ENCODE results near the gene SEMA4A. TPM values are rescaled to one million over a fixed set of nuclear protein-coding genes. Genes with fewer than 3 reads are reported as not detected.
A peak's percentile ranks its signal among the peaks of the same experiment; 100 is the strongest.

Gene SEMA4A
- polyA plus RNA-seq, 1 of the 3 experiments (the other 2 are of a cell fraction): 1.3 TPM

GRCh38 chr1:156121457-156121856, 31.9 kb upstream of the SEMA4A start:
- ChIA-PET CTCF (interaction anchor here (0.7 to 40.5 kb wide), 4 partner anchors 9 to 131 kb away, joined by 3 to 1559 read pairs (median 69); partner anchors contain the start of gene MEX3A), POLR2A (no interaction called here)
- H2AFZ ChIP-seq (ENCODE audit: low read depth): no peak overlapping the region
- peaks cover 87% of the 10 kb centered on the region for H3F3A ChIP-seq (replicated peaks; ENCODE audit: insufficient read depth)
- no peaks in the 10 kb centered on the region for H3K9me3 ChIP-seq
- H3K9ac ChIP-seq: peak overlapping the region; percentile 97; the same call in 1 of the 2 replicates
- H3K79me2 ChIP-seq (ENCODE audit: insufficient read depth): peaks cover 95% of the 10 kb centered on the region
- H3K9me2 ChIP-seq: no peaks in the 10 kb centered on the region
- H3K4me3 ChIP-seq (ENCODE audit: low read depth in 2 of 2, low read length in 1 of 2): peak overlapping the region in 1 of 2 experiments; percentile 94; a peak in 2 of 4 replicates
- peak overlapping the region; percentile 98 to 100 for H3K27ac ChIP-seq (ENCODE audit: low read depth in 2 of 2, low read length in 1 of 2)
- peaks cover 83% of the 10 kb centered on the region for H4K20me1 ChIP-seq (ENCODE audit: insufficient read depth)
- H3K4me1 ChIP-seq (ENCODE audit: control insufficient read depth in 1 of 2, insufficient read depth in 2 of 2, low read depth in 1 of 2, low read length in 1 of 2): peaks cover 69 to 72% of the 10 kb centered on the region in 2 experiments
- H3K4me2 ChIP-seq: peak overlapping the region; percentile 95
- WGBS (ENCODE audit: low lambda C conversion rate): 74% methylated on average over 3 of the region's 4 CpGs
- H3K27me3 ChIP-seq (ENCODE audit: insufficient read depth): no peaks in the 10 kb centered on the region
- DNase-seq: no peak
- no peak for TF ChIP-seq RCOR1 (IDR thresholded peaks at IDR 0.05; ENCODE audit: low read length)
- no peak; the same call in 1 of the 2 replicates for TF ChIP-seq POLR2AphosphoS5 (IDR thresholded peaks at IDR 0.05; ENCODE audit: low read depth, low read length)
- no peak for TF ChIP-seq RXRA (IDR thresholded peaks at IDR 0.05; ENCODE audit: borderline replicate concordance, low read depth)
- TF ChIP-seq ELF1 (IDR thresholded peaks at IDR 0.05): no peak
- TF ChIP-seq, protein P1, sequence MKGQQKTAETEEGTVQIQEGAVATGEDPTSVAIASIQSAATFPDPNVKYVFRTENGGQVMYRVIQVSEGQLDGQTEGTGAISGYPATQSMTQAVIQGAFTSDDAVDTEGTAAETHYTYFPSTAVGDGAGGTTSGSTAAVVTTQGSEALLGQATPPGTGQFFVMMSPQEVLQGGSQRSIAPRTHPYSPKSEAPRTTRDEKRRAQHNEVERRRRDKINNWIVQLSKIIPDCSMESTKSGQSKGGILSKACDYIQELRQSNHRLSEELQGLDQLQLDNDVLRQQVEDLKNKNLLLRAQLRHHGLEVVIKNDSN (IDR thresholded peaks at IDR 0.05; ENCODE audit: borderline replicate concordance, low read depth): no peak
- TF ChIP-seq CHD2 (IDR thresholded peaks at IDR 0.05; ENCODE audit: low read length, partially characterized antibody): no peak
- TF ChIP-seq, protein P2, sequence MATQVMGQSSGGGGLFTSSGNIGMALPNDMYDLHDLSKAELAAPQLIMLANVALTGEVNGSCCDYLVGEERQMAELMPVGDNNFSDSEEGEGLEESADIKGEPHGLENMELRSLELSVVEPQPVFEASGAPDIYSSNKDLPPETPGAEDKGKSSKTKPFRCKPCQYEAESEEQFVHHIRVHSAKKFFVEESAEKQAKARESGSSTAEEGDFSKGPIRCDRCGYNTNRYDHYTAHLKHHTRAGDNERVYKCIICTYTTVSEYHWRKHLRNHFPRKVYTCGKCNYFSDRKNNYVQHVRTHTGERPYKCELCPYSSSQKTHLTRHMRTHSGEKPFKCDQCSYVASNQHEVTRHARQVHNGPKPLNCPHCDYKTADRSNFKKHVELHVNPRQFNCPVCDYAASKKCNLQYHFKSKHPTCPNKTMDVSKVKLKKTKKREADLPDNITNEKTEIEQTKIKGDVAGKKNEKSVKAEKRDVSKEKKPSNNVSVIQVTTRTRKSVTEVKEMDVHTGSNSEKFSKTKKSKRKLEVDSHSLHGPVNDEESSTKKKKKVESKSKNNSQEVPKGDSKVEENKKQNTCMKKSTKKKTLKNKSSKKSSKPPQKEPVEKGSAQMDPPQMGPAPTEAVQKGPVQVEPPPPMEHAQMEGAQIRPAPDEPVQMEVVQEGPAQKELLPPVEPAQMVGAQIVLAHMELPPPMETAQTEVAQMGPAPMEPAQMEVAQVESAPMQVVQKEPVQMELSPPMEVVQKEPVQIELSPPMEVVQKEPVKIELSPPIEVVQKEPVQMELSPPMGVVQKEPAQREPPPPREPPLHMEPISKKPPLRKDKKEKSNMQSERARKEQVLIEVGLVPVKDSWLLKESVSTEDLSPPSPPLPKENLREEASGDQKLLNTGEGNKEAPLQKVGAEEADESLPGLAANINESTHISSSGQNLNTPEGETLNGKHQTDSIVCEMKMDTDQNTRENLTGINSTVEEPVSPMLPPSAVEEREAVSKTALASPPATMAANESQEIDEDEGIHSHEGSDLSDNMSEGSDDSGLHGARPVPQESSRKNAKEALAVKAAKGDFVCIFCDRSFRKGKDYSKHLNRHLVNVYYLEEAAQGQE (IDR thresholded peaks at IDR 0.05; ENCODE audit: low read depth, low read length): no peak
- TF ChIP-seq FOXJ3 (CRISPR knock-in tag; IDR thresholded peaks at IDR 0.05): no peak
- no peak for TF ChIP-seq CTCF (IDR thresholded peaks at IDR 0.05)
- no peak for TF ChIP-seq NFIC (IDR thresholded peaks at IDR 0.05; ENCODE audit: borderline replicate concordance)
- no peak for TF ChIP-seq NRF1 (IDR thresholded peaks at IDR 0.05; ENCODE audit: low read depth, low read length)
- no peak for TF ChIP-seq SIN3A (IDR thresholded peaks at IDR 0.05; ENCODE audit: borderline replicate concordance, low read depth, low read length)
- H3K36me3 ChIP-seq (replicated peaks in 1 of 2; ENCODE audit: control insufficient read depth in 1 of 2, insufficient read depth in 2 of 2, low read length in 1 of 2): peaks cover 0 to 38% of the 10 kb centered on the region in 2 experiments
